Suprapubic skin (tissue), 3 donors: ENCODE measurements around the gene PDP2.

Source experiments
- CTCF ChIP-seq, 2 donors: fragments of 200-600 bp in 1 of 2; fragments of 450-650 bp in 1 of 2; sonication (generic) in 1 of 2; IDR thresholded peaks; one replicate each; pipeline ENCODE4 v1.5.1; 2016 to 2019; ENCODE audit warnings: antibody characterized with exemption in 2 of 2, mild to moderate bottlenecking in 1 of 2, moderate library complexity in 1 of 2
- POLR2AphosphoS5 ChIP-seq, 3 donors: sonication (generic); formaldehyde crosslinking; IDR thresholded peaks; one replicate each; pipeline ENCODE4 v1.6.1; 2017; ENCODE audit warnings: antibody characterized with exemption in 3 of 3

- no peak for TF ChIP-seq POLR2AphosphoS5 (IDR thresholded peaks at IDR 0.05)
- TF ChIP-seq CTCF (IDR thresholded peaks at IDR 0.05): no peak
Measured at GRCh38 chr16:66845080-66845410, 35.3 kb upstream of the PDP2 start.
